Heart right ventricle (tissue), 16 donors: Measurements from ENCODE around the gene APOC1. TPM values are rescaled to one million over a fixed set of nuclear protein-coding genes. Genes with fewer than 3 reads are reported as not detected.

ENCODE experiments used
- ATAC-seq, 8 donors: fragments of 200-7000 bp; cut with Tn5 transposase; one replicate each; pipeline ENCODE4 v1.9.1; 2020; ENCODE audit warnings: mild to moderate bottlenecking in 8 of 8, moderate library complexity in 8 of 8, moderate number of reproducible peaks in 1 of 8
- DNase-seq, 2 donors: peaks; one replicate each; pipeline ENCODE4 v3.0.0-alpha.2; 2020
- H3K27ac ChIP-seq, 10 donors: fragments of 200-600 bp; sonication (generic) in 2 of 10; one replicate each; pipeline versions ENCODE4 v1.5.0 to v1.8.0; 2020 to 2022; ENCODE audit warnings: mild to moderate bottlenecking in 3 of 10
- H3K27me3 ChIP-seq, 7 donors: fragments of 200-600 bp; one replicate each; pipeline ENCODE4 v1.8.0; 2021 to 2022; ENCODE audit warnings: mild to moderate bottlenecking in 2 of 7
- H3K36me3 ChIP-seq, 9 donors: fragments of 200-600 bp; sonication (generic) in 1 of 9; one replicate each; pipeline versions ENCODE4 v1.5.0 to v1.8.0; 2020 to 2022; ENCODE audit warnings: mild to moderate bottlenecking in 2 of 9
- H3K4me1 ChIP-seq, 9 donors: fragments of 200-600 bp; sonication (generic) in 1 of 9; one replicate each; pipeline versions ENCODE4 v1.5.0 to v1.8.0; 2020 to 2022; ENCODE audit warnings: mild to moderate bottlenecking in 4 of 9
- H3K4me3 ChIP-seq, 10 donors: fragments of 200-600 bp; sonication (generic) in 2 of 10; one replicate each; pipeline versions ENCODE4 v1.5.0 to v1.8.0; 2020 to 2022; ENCODE audit warnings: mild to moderate bottlenecking in 7 of 10, moderate library complexity in 2 of 10
- H3K9me3 ChIP-seq, 11 donors: fragments of 200-600 bp in 10 of 11; sonication (generic) in 2 of 11; one replicate each; pipeline versions ENCODE4 v1.5.0 to v1.8.0; 2013 to 2022; ENCODE audit warnings: mild to moderate bottlenecking in 2 of 11, control low read depth in 1 of 11, moderate library complexity in 1 of 11
- CTCF ChIP-seq, 9 donors: fragments of 200-600 bp; sonication (generic) in 2 of 9; IDR thresholded peaks; one replicate each; pipeline versions ENCODE4 v1.5.0 to v1.8.0; 2021 to 2022; ENCODE audit warnings: antibody characterized with exemption in 9 of 9, mild to moderate bottlenecking in 5 of 9, moderate library complexity in 1 of 9
- WGBS, 2 donors: extraction: QIAGEN DNeasy Blood & Tissue Kit; methylation state at CpG; one replicate each; pipeline ENCODE4 v1.1.7; 2013; ENCODE audit warnings: inconsistent platforms in 1 of 2; 5-methylcytosine and 5-hydroxymethylcytosine counted together
- intact Hi-C, 10 donors: fragments of 100-400 bp; cut with DNase I; formaldehyde crosslinking; loops; one replicate each; pipeline versions ENCODE4 v1.11.1 to v1.14.2; 2022
- polyA plus RNA-seq, 2 donors: library from polyadenylated mRNA; stranded (reverse); fragments of 200-250 nt; gene quantifications; one replicate each; pipeline ENCODE4 v1.2.3, GENCODE V29; 2013
- total RNA-seq, 10 donors: library from RNA; stranded (reverse); fragmentation: NEBNext Ultra II Directional in 3 of 10; extraction: Animal tissue kit (Norgen Biotek cat#: 25700) in 3 of 10; gene quantifications; one replicate each; pipeline versions ENCODE4 v1.2.1 to v1.2.4, GENCODE V29; 2021 to 2023
- donor health status: Arrhythmogenic right ventricular cardiomyopathy.
- donor health status: ischemic (EF 13 %, LVEDD 7.1; RV severe dilation, severe dysfunction).
- donor health status: healthy with polysubstance abuse.
- donor health status: DM: no; HTN: yes; CAD: no.
- donor health status: DM: no; HTN: no; CAD: no.
- donor health status: ischemic (EF 25% LVEDD 6.9; RV normal size, moderate dysfunction).
- donor health status: ischemic (EF 25% LVEDD 5.7; RV mildly dilated, moderate dysfunction).
- donor health status: healthy.
- donor health status: DM: yes; HTN: yes; CAD: no.
- donor health status: Ischemic cardiomyopathy.
- donor health status: ischemic (EF 35%, LVEDD 5.7; RV mildly dilated, moderate dysfunction).
- donor health status: nonischemic (EF 11% LVEDD 7.7; RV severe dilation, severe dysfunction).
- donor health status: DM: yes; HTN: yes; CAD: no.
- donor health status: PGD.
- donor health status: ischemic (EF 29% LVEDD 5.4; RV normal size, mild dysfunction).
- donor health status: nonischemic (EF 23%, LVEDD 6.1; RV moderate dilation, normal function).

The APOC1 gene
- total and polyA plus RNA-seq, 12 donors = 1.4 to 13.5 (median 2.9) TPM; not detected in 5

- intact Hi-C loops = loop anchor here in 4 of 10 donors (5.0 to 10.0 kb wide), 2 partner anchors 46 to 281 kb away; partner anchors contain the start of genes NECTIN2 (in 3 of the 4), BLOC1S3 (in 1 of the 4) and TRAPPC6A (in 1 of the 4)
- Histone ChIP-seq H3K4me3 (no peak overlapping the region), H3K9me3 (no peaks in the 10 kb centered on the region), H3K36me3 (peaks cover 0 to 68% (median 36%) of the 10 kb centered on the region in 9 donors), H3K4me1 (peaks cover 13 to 28% (median 25%) of the 10 kb centered on the region in 9 donors), H3K27ac (no peak overlapping the region), H3K27me3 (no peaks in the 10 kb centered on the region)
- no peak for TF ChIP-seq CTCF (IDR thresholded peaks at IDR 0.05)
- no peak for DNase-seq
- 91 to 92% methylated on average over 18 of the region's 18 CpGs for WGBS, 2 donors
- no peak for ATAC-seq
Measured at GRCh38 chr19:44893332-44894051, 20.9 kb upstream of the APOC1 start.

- Histone ChIP-seq H3K4me3 (no peak overlapping the region), H3K4me1 (peaks cover 13 to 27% (median 25%) of the 10 kb centered on the region in 9 donors), H3K27me3 (no peaks in the 10 kb centered on the region), H3K9me3 (no peaks in the 10 kb centered on the region), H3K27ac (no peak overlapping the region), H3K36me3 (peaks cover 0 to 67% (median 36%) of the 10 kb centered on the region in 9 donors)
- WGBS, 2 donors = 94% methylated on average over 6 of the region's 6 CpGs
- ATAC-seq = no peak
- DNase-seq = no peak
- no peak for TF ChIP-seq CTCF (IDR thresholded peaks at IDR 0.05)
- intact Hi-C loops = loop anchor here in 4 of 10 donors (5.0 to 10.0 kb wide), 2 partner anchors 47 to 281 kb away; partner anchors contain the start of genes NECTIN2 (in 3 of the 4), BLOC1S3 (in 1 of the 4) and TRAPPC6A (in 1 of the 4)
Measured at GRCh38 chr19:44894052-44894400, 20.4 kb upstream of the APOC1 start.

GRCh38 chr19:44894946-44895345 lies 19.5 kb upstream of the APOC1 start:
- Histone ChIP-seq H3K9me3 (no peaks in the 10 kb centered on the region), H3K36me3 (peaks cover 0 to 75% (median 36%) of the 10 kb centered on the region in 9 donors), H3K4me3 (no peak overlapping the region), H3K27ac (no peak overlapping the region), H3K4me1 (peaks cover 8 to 18% (median 17%) of the 10 kb centered on the region in 9 donors), H3K27me3 (no peaks in the 10 kb centered on the region)
- DNase-seq (no peak), ATAC-seq (no peak)
- no peak for TF ChIP-seq CTCF (IDR thresholded peaks at IDR 0.05)
- WGBS, 2 donors = 78 to 79% methylated on average over 9 of the region's 9 CpGs
- intact Hi-C loops = loop anchor here in 4 of 10 donors (5.0 to 10.0 kb wide), 2 partner anchors 48 to 280 kb away; partner anchors contain the start of genes NECTIN2 (in 3 of the 4), BLOC1S3 (in 1 of the 4) and TRAPPC6A (in 1 of the 4)

- H3K4me3 ChIP-seq = no peak overlapping the region
- no peaks in the 10 kb centered on the region for H3K27me3 ChIP-seq
- no peak for TF ChIP-seq CTCF (IDR thresholded peaks at IDR 0.05)
- DNase-seq (no peak), ATAC-seq (no peak)
- no peak overlapping the region for H3K27ac ChIP-seq
- WGBS, 2 donors = 87 to 94% methylated on average over 8 of the region's 8 CpGs
- intact Hi-C loops = loop anchor here in 1 of 10 donors (10.0 kb wide), 1 partner anchor 277 kb away; the partner anchor contains the start of genes BLOC1S3 and TRAPPC6A
- H3K4me1 ChIP-seq = peaks cover 0 to 3% (median 2%) of the 10 kb centered on the region in 9 donors
- H3K36me3 ChIP-seq = peaks cover 0 to 99% (median 57%) of the 10 kb centered on the region in 9 donors
- H3K9me3 ChIP-seq = no peaks in the 10 kb centered on the region
Measured at GRCh38 chr19:44897835-44898234, 16.6 kb upstream of the APOC1 start.
